ENCODE data around the gene MB21D2.

- TF ChIP-seq CTCF (IDR thresholded peaks at IDR 0.05; ENCODE audit: control extremely low read depth in 1 of 3, insufficient read depth in 1 of 3, low read depth in 1 of 3, low read length in 3 of 3), result no peak
- no peak for TF ChIP-seq SUZ12 (IDR thresholded peaks at IDR 0.05; ENCODE audit: low read length)
- no peak for TF ChIP-seq USF2 (IDR thresholded peaks at IDR 0.05; ENCODE audit: low read length)
- TF ChIP-seq JUND (IDR thresholded peaks at IDR 0.05; ENCODE audit: low read length), result no peak
- no peak for TF ChIP-seq FOSL1 (IDR thresholded peaks at IDR 0.05; ENCODE audit: insufficient read depth, low read depth, low read length)
- no peak for TF ChIP-seq POLR2AphosphoS5 (IDR thresholded peaks at IDR 0.05; ENCODE audit: low read depth, low read length)
- no peak for TF ChIP-seq BRCA1 (IDR thresholded peaks at IDR 0.05; ENCODE audit: low read depth, low read length)
- TF ChIP-seq HDAC2 (IDR thresholded peaks at IDR 0.05; ENCODE audit: borderline replicate concordance in 1 of 2, low read depth in 2 of 2, low read length in 2 of 2), result no peak
- no peak for TF ChIP-seq GABPA (IDR thresholded peaks at IDR 0.05; ENCODE audit: borderline replicate concordance, insufficient read depth, low read length)
Observed at GRCh38 chr3:192860454-192860853, 57.2 kb downstream of the MB21D2 start.

Measured in H1 (cell line).